DMS53 treated with DMSO at 0.1 percent for 48 hours (cell line): ENCODE results near the gene THBS1.

Experiments used
- DNase-seq: peaks from one replicate; lab custom pipeline; 2025; ENCODE audit not compliant: unreplicated experiment; lab: John Stamatoyannopoulos, UW

THBS1 gene

DNA sequence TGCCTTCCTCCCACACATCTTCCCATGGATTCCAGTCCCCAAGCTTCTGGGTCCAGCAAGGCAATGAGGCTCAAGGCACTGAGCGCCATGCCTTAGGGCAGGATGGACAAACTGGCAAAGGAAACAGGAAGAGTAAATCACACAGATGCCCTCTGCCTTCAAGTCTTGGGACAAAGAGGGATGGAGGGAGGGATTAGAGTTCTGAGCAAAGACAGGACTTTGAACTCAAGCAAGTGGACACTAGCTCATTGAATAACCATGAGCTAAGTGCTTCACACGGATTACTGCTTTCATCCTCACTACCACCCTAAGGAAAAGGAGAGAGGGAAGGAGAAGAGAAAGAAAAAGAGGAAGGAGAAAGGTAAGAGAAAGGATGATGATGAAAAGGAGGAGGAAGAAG, 7.6 kb upstream of the THBS1 start:
- DNase-seq, result no peak

DNA sequence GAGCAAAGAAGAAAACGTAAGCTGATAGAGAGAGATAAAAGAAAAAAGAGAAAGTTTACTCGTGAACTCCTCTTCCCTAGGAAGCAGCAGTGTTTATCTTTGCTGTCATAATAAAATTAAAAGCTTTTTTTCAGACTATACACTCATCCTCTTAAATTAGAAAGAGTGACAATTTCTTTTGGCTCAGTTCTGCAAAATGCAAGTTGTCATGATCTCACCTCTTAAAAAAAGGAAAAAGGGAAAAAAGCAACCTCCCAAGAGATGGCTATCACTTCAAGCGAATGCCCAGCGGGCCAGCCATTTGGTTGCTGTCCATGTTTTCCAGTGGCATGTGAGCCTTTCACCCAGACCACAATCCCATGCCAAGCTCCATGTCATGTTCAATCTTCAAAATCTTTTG, 7.0 kb upstream of the THBS1 start:
- no peak for DNase-seq

DNA sequence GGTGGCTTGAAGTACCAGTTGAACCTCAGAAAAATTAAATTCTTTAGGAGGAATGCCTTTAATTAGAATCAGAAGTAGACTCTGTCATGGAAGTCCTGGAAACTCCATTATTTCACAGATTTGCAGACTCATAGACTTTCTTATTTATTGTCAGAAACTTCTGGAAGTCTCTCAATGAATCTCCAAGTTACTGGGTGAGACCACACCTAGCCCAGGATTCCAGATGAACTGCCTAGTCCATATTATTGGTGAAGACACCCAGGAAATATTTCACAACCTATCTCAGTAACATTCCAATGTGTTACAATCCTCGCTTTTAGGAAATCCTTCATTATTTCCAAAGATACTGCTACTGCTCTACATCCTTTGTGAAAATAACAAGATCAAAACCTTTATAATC, 6.5 kb upstream of the THBS1 start:
- no peak for DNase-seq

GRCh38 chr15:39575180-39575579, 5.7 kb upstream of the THBS1 start:
- DNase-seq, result no peak

GRCh38 chr15:39578851-39579486, 1.9 kb upstream of the THBS1 start:
- DNase-seq, result no peak

- peak; percentile 26 for DNase-seq
Measured at GRCh38 chr15:39579487-39580116, 1.3 kb upstream of the THBS1 start.

GRCh38 chr15:39580117-39580484, 778 bp upstream of the THBS1 start:
- peak; percentile 75 for DNase-seq

GRCh38 chr15:39581242-39581792, 438 bp downstream of the THBS1 start:
- DNase-seq, result no peak

GRCh38 chr15:39581793-39582285, 960 bp downstream of the THBS1 start:
- DNase-seq, result peak; percentile 51

DNA sequence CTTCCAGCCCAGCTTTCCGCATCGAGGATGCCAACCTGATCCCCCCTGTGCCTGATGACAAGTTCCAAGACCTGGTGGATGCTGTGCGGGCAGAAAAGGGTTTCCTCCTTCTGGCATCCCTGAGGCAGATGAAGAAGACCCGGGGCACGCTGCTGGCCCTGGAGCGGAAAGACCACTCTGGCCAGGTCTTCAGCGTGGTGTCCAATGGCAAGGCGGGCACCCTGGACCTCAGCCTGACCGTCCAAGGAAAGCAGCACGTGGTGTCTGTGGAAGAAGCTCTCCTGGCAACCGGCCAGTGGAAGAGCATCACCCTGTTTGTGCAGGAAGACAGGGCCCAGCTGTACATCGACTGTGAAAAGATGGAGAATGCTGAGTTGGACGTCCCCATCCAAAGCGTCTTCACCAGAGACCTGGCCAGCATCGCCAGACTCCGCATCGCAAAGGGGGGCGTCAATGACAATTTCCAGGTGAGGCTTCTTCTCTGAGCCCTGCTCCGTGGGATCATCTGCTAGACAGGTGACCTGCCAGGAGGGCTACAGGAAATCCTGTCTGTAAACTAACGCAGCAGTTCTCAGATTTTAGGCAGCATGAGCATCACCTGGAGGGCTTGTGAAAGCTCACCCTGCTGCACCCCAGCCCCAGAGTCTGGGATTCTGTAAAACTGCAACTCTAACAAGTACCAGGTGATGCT, 1.6 kb downstream of the THBS1 start:
- no peak for DNase-seq

DNA sequence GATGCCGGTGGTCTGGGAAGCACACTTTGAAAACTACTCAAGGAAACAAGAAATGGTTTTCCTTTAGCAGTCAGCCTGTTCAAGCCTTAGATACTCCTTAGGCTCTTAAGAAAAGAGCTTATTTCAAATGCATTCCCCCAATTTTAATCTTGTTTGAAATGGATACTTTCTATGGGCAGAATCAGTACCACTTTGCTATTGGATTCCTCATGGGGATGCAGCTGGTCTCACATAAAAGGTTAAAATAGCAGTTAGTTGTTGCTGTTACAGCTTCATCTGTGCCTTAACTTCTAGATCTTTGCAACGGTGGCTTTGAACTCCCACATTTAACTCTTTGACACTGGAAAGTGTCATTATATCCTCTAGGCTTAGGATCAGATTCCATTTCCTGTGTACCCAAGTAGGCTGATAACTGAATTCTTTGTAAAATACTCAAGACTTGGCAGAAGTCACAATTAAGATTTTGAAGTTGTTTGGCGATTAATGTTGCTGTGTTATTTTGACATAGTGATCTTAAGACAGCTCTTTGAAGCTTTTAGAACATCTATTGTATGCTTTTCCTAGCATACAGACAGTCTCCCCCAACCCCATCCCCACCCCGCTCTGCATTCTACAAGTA, 2.2 kb downstream of the THBS1 start:
- DNase-seq, result no peak

DNA sequence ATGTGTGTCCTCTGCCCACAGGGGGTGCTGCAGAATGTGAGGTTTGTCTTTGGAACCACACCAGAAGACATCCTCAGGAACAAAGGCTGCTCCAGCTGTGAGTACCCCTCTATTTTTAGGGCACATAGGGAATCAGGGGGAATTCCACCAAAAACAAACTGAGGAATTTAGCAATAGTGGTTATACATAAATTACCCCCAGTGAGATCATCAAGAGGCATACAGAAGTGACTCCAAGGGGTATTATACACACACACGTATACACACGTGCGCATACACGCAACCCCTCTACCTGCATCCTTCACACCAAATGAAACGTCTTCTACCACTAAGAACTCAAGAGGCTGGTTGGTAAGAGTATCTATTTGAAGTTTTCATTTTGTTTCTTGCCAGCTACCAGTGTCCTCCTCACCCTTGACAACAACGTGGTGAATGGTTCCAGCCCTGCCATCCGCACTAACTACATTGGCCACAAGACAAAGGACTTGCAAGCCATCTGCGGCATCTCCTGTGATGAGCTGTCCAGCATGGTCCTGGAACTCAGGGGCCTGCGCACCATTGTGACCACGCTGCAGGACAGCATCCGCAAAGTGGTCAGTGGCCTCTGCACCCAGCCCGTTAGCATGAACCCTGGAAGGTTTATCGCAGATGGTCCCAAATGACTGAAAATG, 2.9 kb downstream of the THBS1 start:
- DNase-seq, result no peak

- no peak for DNase-seq
Measured at GRCh38 chr15:39584266-39584659, 3.4 kb downstream of the THBS1 start.

DNA sequence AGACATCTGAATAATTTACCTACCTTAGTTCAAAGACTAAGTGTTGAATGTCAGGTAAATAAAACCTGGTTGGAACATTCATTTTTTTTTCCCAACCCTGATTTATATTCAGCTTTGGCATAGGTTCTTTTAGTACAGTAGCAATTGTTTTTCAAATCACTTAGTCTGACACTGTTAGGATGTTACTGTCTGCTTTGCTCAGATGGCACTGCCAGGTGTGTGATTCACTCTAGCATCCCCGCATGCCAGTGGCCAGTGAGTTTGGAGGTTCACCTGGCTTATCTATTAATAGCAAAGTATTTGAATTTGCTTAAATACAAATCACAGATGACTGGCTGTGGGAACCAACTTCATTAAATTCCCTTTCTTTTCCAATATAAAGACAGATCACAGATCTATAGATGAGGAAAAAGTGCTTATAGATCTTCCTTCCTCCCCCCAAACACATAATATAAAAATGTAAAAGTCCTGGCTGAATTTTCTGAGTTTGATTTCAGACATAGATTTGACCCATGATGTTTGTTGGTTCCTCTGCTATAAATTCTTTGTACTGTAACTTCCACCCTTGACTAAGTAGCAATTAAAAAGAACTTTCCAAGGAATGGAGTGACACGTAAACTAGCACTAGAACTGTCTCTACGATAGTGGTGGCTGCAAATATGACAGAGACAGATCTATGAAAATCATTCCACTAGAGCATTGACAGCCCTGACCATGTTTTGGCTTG, 3.9 kb downstream of the THBS1 start:
- no peak for DNase-seq

GRCh38 chr15:39585389-39585841, 4.5 kb downstream of the THBS1 start:
- DNase-seq, result no peak

DNA sequence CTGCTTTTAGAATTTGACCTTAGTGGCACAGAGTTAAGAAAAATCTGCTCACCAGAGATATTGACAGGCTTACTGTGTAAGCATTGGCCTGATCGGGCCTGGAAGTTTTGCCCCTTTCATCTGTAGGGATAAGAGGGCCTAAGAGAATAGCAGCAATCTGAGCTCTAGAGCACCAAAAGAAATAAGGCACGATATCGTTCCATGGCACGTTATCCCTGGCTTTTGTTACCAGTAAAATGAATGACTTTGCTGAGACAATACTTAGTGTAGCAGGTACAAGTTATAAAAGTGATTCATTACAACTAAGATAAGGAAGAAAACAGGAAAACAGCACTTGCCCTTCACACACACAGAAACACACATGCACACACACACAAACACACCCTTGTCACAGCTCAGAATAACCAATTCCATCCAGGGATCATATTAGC, 5.0 kb downstream of the THBS1 start:
- no peak for DNase-seq

- no peak for DNase-seq
Measured at GRCh38 chr15:39586387-39587095, 5.7 kb downstream of the THBS1 start.

DNA sequence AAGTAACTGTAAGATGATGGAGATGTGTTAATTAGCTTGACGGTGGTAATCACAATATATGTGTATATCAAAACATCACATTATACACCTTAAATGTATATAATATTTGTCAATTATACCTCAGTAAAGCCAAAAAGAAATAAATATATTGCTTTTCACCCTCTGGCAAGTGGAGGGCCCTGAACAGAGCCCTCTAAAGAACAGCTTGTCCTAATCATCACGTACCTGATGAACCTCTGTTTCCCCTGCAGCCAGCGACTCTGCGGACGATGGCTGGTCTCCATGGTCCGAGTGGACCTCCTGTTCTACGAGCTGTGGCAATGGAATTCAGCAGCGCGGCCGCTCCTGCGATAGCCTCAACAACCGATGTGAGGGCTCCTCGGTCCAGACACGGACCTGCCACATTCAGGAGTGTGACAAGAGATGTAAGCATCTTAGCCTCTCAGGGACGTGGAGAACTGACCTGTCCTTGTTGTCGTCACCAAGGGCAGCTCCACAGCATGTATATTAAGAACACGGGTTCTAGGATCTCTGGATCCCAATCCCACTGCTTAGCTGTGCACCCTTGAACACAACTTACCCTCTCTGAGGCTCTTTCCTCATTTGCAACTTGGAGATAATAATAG, 6.3 kb downstream of the THBS1 start:
- no peak for DNase-seq
